ENCODE results near the gene CCM2.

DNA sequence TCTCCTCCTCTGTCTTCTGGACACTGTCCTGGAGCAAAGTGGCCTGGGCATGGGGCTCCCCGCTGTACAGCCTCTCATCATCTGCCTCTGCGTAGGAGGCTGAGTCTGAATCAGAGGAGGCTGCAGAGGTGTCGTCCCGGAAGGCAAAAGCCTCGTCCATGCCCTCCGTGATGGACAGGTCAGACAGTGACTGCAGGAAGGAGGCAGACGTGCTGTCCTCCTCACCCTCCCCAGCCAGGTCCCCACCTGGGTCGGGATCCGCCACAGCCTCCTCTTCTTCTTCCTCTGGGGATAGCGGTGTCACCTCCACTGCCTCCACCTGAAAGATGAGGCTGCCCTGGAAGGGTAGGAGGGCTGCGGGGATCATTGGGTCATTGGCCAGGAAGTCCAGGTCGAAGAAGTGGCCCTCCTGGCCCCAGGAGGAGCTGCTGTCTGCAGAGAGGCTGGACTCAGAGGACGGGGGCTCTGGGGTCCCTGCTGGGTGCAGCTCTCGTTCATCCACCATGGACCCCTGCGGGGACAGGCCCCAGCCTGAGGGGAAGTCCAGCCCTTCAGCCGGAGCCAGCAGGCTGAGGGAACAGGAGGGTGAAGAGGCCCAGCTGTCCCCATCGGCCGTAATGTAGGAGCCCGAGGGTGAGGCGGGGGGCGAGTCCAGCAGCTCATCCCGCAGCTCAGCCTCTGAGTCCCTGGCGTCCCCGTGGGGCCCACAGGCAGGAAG lies 85.1 kb downstream of the CCM2 start:
- TF ChIP-seq, protein P1, sequence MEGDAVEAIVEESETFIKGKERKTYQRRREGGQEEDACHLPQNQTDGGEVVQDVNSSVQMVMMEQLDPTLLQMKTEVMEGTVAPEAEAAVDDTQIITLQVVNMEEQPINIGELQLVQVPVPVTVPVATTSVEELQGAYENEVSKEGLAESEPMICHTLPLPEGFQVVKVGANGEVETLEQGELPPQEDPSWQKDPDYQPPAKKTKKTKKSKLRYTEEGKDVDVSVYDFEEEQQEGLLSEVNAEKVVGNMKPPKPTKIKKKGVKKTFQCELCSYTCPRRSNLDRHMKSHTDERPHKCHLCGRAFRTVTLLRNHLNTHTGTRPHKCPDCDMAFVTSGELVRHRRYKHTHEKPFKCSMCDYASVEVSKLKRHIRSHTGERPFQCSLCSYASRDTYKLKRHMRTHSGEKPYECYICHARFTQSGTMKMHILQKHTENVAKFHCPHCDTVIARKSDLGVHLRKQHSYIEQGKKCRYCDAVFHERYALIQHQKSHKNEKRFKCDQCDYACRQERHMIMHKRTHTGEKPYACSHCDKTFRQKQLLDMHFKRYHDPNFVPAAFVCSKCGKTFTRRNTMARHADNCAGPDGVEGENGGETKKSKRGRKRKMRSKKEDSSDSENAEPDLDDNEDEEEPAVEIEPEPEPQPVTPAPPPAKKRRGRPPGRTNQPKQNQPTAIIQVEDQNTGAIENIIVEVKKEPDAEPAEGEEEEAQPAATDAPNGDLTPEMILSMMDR (IDR thresholded peaks at IDR 0.05; ENCODE audit: insufficient read depth, low read depth, low read length) = no peak
- no peak for TF ChIP-seq EZH2 (IDR thresholded peaks at IDR 0.05; ENCODE audit: insufficient read depth, low read length)

Data from astrocyte (in vitro differentiated cells and primary cell).